ENCODE data around the gene CDS2.
"Not testable (repeated sequence)": the region's sequence is repeated elsewhere in the genome, so short reads cannot be mapped to it uniquely, and the experiment has no call there.

Gene CDS2

DNA sequence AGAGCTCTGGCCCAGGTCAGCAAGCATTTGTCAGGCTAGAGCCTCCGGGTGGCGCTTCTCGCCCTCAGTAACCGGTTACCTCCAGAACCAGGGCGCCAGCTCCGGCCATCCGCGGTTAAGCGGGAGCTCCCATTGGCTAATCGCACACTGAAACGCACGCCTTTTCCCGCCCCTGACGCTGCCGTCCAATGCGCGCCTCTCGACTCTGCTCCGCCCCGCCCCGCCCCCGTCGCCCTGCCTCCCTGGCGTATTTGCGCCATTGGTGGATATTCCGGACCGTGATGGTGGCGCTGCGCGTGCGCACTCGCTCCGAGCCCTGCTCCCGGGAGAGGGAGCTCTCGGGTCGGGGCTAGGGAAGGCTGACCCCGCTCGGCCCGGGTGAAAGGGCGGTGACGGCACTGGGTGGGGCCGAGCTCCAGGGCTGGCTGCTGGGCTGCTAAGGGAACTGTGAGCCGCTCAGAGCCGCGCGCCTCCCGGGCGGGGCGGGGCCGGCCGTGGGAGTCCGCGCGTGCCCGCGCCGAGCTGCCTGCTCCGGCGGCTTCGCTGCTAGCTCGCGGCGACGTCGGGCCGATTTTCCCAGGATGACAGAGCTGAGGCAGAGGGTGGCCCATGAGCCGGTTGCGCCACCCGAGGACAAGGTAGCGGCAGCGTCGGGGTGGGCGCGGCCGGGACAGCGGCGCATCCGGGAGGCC, at the start of gene CDS2:
TSS of gene CDS2 (plus strand) at position 497 of the 692 bp plus-strand sequence. CDS start at position 582, 85 bp downstream.
- ATAC-seq (replicated peaks) (peak; percentile 92 to 93), DNase-seq (peak; percentile 100)
- Mint-ChIP-seq H3K4me3 (peak within 1 kb of the TSS; percentile 91 to 99), H3K4me1 (peaks cover 22 to 35% of the 10 kb centered on the region in 2 donors), H3K9me3 (no peaks in the 10 kb centered on the region), H3K27me3 (no peaks in the 10 kb centered on the region), H3K27ac (peak within 1 kb of the TSS; percentile 97), H3K36me3 (peaks cover 5 to 13% of the 10 kb centered on the region in 2 donors)

DNA sequence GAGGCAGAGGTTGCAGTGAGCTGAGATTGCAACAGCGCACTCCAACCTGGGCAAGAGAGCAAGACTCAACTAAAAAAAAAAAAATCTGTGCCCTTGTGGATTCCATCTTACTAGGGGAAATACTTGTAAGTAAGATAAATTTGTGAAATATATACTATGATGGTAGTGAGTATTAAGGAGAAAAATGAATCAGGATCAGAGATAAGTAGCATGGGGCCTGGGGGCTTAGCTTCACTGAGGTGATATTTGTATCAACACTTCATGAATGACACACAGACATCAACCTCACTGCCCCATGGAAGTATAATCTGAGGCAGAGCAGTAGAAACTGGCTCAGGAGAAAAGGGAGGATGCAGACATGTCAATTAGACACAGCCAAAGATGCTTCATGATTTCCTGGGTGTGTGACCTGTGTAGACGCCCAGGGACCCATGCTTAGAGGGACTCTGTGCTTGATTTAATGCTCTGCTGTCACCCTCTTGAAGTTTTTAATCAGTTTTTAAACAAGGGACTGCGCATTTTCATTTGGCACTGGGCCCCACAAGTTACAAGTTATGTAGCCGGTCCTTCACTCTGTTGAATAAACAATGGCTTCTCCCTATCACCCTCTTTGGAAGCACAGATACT, 48.9 kb upstream of the CDS2 start:
- no peaks in the 10 kb centered on the region for H3K27me3 Mint-ChIP-seq
- H3K36me3 Mint-ChIP-seq: no peaks in the 10 kb centered on the region
- peaks cover 41 to 69% of the 10 kb centered on the region in 2 donors for H3K4me1 Mint-ChIP-seq
- peak overlapping the region; percentile 92 for H3K27ac Mint-ChIP-seq
- H3K4me3 Mint-ChIP-seq: peak overlapping the region; percentile 52 to 68
- H3K9me3 Mint-ChIP-seq: peaks cover 0 to 1% of the 10 kb centered on the region in 2 donors
- no peak for ATAC-seq (replicated peaks)
- DNase-seq: no peak

DNA sequence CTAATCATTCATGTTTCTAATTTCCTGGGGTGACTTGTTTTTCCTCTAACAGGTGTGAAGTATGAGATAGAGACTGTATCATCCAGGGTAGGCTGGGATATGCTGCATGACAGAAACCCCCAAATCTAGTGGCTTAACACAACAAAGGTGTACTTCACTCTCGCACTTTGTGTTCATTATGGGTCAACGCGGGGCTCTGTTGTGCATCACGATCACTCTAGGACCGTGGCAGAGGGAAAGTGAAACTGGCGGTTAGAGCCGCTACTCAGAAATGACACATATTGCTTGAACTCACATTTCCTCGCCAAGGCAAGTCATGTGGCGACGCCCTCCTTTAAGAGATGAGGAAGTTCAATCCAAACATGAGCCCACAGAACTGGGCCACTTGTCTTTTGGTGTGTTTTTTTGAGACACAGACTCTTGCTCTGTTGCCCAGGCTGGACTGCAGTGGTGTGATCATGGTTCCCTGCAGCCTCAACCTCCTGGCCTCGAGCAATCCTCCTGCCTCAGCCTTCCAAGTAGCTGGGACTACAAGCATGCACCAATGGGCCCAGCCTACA, 48.3 kb upstream of the CDS2 start:
- Mint-ChIP-seq H3K9me3 (peaks cover 0 to 1% of the 10 kb centered on the region in 2 donors), H3K27ac (peak overlapping the region; percentile 92), H3K36me3 (no peaks in the 10 kb centered on the region), H3K4me1 (peaks cover 39 to 63% of the 10 kb centered on the region in 2 donors), H3K4me3 (peak overlapping the region; percentile 52 to 68), H3K27me3 (no peaks in the 10 kb centered on the region)
- ATAC-seq (replicated peaks) (peak; percentile 92 to 95), DNase-seq (peak; percentile 80)

DNA sequence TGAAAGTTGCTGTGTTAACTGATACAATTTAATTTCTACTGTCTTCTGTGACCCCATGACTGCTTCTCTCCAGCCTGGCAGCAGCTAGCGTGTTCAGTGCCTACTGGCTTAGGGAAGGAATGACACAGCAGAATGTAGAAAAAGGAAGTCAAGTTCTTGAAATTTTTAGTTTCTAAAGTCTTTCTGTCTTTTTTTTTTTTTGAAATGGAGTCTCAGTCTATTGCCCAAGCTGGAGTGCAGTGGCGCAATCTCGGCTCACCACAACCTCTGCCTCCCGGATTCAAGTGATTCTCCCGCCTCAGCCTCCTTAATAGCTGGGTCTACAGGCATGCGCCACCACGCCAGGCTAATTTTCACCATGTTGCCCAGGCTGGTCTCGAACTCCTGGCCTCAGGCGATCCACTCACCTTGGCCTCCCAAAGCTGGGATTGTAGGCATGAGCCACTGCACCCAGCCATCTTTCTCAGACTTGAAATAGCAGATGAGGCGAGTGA, 46.4 kb upstream of the CDS2 start:
- Mint-ChIP-seq H3K27ac (peak overlapping the region; percentile 90), H3K36me3 (peaks cover 5 to 6% of the 10 kb centered on the region in 2 donors), H3K9me3 (no peaks in the 10 kb centered on the region), H3K27me3 (no peaks in the 10 kb centered on the region), H3K4me1 (peaks cover 31 to 58% of the 10 kb centered on the region in 2 donors), H3K4me3 (peak overlapping the region; percentile 49 to 57)
- DNase-seq (peak; percentile 43), ATAC-seq (replicated peaks) (peak; percentile 64 to 67)

DNA sequence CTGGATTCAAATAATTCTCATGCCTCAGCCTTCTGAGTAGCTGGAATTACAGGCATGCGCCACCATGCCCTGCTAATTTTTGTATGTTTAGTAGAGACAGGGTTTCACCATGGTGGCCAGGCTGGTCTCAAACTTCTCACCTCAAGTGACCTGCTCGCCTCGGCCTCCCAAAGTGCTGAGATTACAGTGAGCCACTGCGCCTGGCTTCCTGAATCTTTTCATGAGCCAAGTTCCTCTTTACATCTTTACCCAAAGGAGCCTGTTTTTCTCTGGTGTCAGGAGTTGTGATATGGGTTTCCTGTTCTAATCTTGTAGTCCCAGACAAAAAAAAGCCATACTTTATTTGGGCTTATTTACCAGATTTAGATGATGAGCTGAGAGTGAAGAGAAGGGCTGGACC, 41.4 kb upstream of the CDS2 start:
- ATAC-seq (replicated peaks) (no peak), DNase-seq (no peak)
- Mint-ChIP-seq H3K27ac (peak overlapping the region; percentile 56), H3K9me3 (no peaks in the 10 kb centered on the region), H3K27me3 (no peaks in the 10 kb centered on the region), H3K4me1 (peaks cover 21 to 46% of the 10 kb centered on the region in 2 donors), H3K36me3 (peaks cover 6 to 10% of the 10 kb centered on the region in 2 donors), H3K4me3 (no peak overlapping the region)

DNA sequence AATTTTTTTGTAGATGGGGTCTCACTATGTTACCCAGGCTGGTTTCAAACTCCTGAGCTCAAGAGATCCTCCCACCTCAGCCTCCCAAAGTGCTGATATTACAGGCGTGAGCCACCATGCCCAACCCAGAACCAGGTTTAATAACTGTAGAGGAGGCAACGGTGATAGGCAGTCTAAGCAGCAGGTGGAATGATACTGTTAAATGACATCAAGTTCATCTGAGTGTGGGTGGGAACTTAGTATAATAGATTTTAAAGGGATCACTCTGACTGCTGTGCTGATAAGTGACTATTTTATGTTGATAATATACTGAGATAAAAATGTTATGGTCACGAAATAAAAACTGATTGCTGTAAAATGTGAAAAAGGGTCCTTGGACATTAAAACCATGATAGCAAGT, 38.1 kb upstream of the CDS2 start:
- H3K4me1 Mint-ChIP-seq: peaks cover 20 to 44% of the 10 kb centered on the region in 2 donors
- no peak for ATAC-seq (replicated peaks)
- H3K9me3 Mint-ChIP-seq: no peaks in the 10 kb centered on the region
- no peak for DNase-seq
- peaks cover 11 to 27% of the 10 kb centered on the region in 2 donors for H3K36me3 Mint-ChIP-seq
- no peak overlapping the region for H3K27ac Mint-ChIP-seq
- H3K27me3 Mint-ChIP-seq: no peaks in the 10 kb centered on the region
- H3K4me3 Mint-ChIP-seq: no peak overlapping the region

DNA sequence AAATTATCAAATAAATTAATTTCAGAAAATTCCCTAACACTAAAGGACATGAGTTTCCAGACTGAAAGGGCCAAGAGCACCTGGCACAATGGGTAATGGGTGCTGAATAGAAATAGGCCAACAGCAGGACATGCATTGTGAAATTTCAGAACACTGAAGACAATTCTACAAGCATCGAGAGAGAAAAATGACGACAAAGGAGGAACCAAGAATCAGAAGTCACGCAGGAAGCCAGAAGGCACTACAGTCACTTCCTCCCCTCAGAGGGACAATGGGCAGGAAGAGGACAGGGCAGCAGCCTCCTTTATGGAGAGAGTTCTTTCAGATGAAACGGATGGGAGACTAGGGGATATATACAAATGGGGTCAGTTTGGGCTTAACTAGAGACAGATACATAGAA, 36.6 kb upstream of the CDS2 start:
- peak; percentile 11 for DNase-seq
- H3K4me1 Mint-ChIP-seq: peaks cover 22 to 40% of the 10 kb centered on the region in 2 donors
- no peaks in the 10 kb centered on the region for H3K9me3 Mint-ChIP-seq
- no peaks in the 10 kb centered on the region for H3K27me3 Mint-ChIP-seq
- H3K4me3 Mint-ChIP-seq: peak overlapping the region in 1 of 2 donors; percentile 22
- H3K27ac Mint-ChIP-seq: peak overlapping the region; percentile 70
- peaks cover 10 to 28% of the 10 kb centered on the region in 2 donors for H3K36me3 Mint-ChIP-seq
- ATAC-seq (replicated peaks): peak; percentile 94 to 96

DNA sequence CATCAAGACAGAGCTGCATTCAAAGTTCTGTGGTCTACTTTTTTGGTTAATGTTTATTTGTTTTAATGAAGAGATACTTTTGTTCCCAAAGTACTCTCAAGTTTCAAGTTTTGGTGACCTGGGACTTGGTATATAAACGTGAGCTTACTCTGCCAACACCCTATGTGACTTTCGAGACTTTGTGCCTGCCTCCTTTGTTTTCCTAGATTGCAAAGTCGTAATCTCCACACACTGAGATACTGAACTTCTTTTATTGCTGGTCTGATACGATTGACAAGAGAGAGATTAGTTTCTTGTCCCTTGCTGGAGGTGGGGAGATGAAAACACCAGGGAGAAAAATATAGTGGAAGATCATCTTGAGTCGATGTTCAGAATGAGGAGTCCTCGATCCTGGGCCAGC, 34.9 kb upstream of the CDS2 start:
- peaks cover 10 to 30% of the 10 kb centered on the region in 2 donors for H3K36me3 Mint-ChIP-seq
- H3K27ac Mint-ChIP-seq: no peak overlapping the region
- no peaks in the 10 kb centered on the region for H3K9me3 Mint-ChIP-seq
- H3K27me3 Mint-ChIP-seq: no peaks in the 10 kb centered on the region
- ATAC-seq (replicated peaks) (no peak), DNase-seq (no peak)
- peaks cover 19 to 32% of the 10 kb centered on the region in 2 donors for H3K4me1 Mint-ChIP-seq
- H3K4me3 Mint-ChIP-seq: no peak overlapping the region

DNA sequence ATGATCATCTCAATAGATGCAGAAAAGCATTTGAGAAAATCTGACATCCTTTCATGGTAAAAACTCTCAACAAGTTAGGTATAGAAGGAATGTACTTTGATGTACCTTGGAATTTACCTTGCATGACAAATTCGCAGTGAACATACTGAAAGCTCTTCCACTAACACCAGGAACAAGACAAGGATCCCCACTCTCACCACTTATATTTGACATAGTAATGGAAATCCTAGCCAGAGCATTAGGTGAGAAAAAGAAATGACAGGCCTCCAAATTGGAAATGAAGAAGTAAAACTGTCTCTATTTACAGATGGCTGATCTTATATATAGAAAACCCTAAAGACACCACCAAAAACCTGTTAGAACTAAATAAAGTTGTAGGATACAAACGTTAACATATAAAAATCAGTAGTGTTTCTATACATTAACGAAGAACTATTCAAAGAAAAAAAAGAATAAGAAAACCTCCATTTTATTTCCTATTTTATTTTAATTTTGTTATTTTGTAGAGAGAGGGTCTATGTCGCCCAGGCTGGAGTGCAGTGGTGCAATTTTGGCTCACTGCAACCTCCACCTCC, 34.0 kb upstream of the CDS2 start:
- H3K27me3 Mint-ChIP-seq: no peaks in the 10 kb centered on the region
- DNase-seq (no peak), ATAC-seq (replicated peaks) (peak in 1 of 2 donors; percentile 31)
- H3K36me3 Mint-ChIP-seq: peaks cover 10 to 30% of the 10 kb centered on the region in 2 donors
- H3K9me3 Mint-ChIP-seq: no peaks in the 10 kb centered on the region
- no peak overlapping the region for H3K4me3 Mint-ChIP-seq
- peak overlapping the region; percentile 4 for H3K27ac Mint-ChIP-seq
- H3K4me1 Mint-ChIP-seq: peaks cover 19 to 32% of the 10 kb centered on the region in 2 donors

DNA sequence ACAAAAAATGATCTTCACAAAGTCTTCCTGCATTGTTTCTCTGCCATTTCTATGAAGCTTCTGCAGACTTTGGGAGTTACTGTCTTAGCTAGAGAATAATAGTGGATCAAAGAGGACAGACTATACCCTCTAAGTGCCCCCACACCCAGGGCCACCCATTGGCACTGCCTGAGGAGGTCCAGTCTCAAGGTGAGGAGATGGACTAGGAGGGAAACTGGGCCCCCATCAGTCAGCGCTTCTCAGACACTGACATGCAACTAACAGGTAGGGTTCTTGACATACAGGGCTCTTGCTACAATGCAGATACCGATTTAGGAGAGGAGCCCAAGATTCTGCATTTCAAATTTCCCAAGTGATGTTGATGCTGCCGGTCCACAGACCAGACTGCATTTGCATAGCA, 31.4 kb upstream of the CDS2 start:
- no peak for ATAC-seq (replicated peaks)
- Mint-ChIP-seq H3K27me3 (no peaks in the 10 kb centered on the region), H3K9me3 (no peaks in the 10 kb centered on the region), H3K36me3 (peaks cover 16 to 40% of the 10 kb centered on the region in 2 donors), H3K4me3 (no peak overlapping the region), H3K4me1 (peaks cover 14 to 16% of the 10 kb centered on the region in 2 donors), H3K27ac (no peak overlapping the region)
- no peak for DNase-seq

DNA sequence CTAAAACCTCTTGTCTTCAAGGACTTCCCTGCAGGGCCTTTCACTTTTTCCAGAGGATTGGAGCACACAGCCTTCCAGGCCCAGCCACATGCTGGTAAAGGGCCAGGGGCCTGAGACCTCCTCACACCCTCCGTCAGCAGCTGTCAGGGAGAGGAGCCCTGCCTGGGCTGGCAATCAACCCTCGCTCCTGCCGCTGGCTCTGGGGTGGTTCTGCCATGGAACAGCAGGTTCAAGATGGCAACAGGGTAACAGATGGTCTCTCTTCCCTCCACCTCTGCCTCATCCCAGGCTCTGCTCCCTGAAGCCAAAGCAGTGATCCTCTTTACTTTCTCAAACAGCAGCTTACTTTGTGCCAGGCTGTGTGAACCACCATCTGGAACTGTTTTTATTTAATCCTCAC, 30.9 kb upstream of the CDS2 start:
- Mint-ChIP-seq H3K27ac (peak overlapping the region; percentile 75), H3K27me3 (no peaks in the 10 kb centered on the region)

DNA sequence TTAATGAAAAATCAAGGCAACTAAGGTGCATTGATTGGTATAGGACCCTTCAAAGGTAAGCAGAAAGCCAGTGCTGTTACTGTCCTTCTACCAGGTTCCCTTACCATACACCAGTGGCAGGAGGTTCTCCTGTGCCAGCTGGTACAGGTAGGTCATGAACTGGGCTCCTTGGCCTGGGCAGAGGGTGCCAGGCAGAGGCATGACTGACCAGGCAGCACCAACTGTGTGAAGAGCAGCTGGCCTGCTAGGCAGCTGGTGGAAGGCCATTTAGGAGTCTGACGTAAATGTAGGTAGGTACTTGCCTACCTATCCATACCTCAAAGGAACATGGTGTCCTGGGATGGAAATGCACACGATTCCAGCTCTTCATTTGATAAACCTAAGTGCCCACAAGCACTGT, 30.3 kb upstream of the CDS2 start:
- no peaks in the 10 kb centered on the region for H3K9me3 Mint-ChIP-seq
- no peak overlapping the region for H3K4me3 Mint-ChIP-seq
- DNase-seq (no peak), ATAC-seq (replicated peaks) (no peak)
- peaks cover 22 to 42% of the 10 kb centered on the region in 2 donors for H3K36me3 Mint-ChIP-seq
- peaks cover 15 to 24% of the 10 kb centered on the region in 2 donors for H3K4me1 Mint-ChIP-seq
- peak overlapping the region; percentile 75 for H3K27ac Mint-ChIP-seq
- H3K27me3 Mint-ChIP-seq: no peaks in the 10 kb centered on the region

More for the DNA sequence above, 30.9 kb upstream of the CDS2 start:
- Mint-ChIP-seq H3K9me3 (no peaks in the 10 kb centered on the region), H3K36me3 (peaks cover 19 to 38% of the 10 kb centered on the region in 2 donors), H3K4me1 (peaks cover 14 to 19% of the 10 kb centered on the region in 2 donors), H3K4me3 (no peak overlapping the region)
- DNase-seq (no peak), ATAC-seq (replicated peaks) (no peak)

DNA sequence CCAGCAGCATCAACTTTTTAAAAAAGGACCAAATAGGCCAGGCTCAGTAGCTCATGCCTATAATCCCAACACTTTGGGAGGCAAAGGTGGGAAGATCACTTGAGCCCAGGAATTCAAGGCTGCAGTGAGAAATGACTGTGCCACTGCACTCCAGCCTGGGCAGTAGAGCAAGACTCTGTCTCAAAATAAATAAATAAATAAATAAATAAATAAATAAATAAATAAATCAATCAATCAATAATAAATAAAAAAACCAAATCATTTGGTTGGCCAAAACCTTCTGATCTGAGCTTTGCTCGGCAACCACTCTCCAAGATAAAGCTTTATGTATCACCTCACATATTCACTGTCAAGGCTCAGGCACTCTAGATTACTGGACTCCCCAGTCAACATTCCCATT, 27.8 kb upstream of the CDS2 start:
- not testable (repeated sequence) for H3K27ac Mint-ChIP-seq; H3K9me3 Mint-ChIP-seq; H3K27me3 Mint-ChIP-seq; H3K4me3 Mint-ChIP-seq; ATAC-seq (replicated peaks); DNase-seq
- H3K36me3 Mint-ChIP-seq: peaks cover 32 to 45% of the 10 kb centered on the region in 2 donors
- peaks cover 7 to 17% of the 10 kb centered on the region in 2 donors for H3K4me1 Mint-ChIP-seq

DNA sequence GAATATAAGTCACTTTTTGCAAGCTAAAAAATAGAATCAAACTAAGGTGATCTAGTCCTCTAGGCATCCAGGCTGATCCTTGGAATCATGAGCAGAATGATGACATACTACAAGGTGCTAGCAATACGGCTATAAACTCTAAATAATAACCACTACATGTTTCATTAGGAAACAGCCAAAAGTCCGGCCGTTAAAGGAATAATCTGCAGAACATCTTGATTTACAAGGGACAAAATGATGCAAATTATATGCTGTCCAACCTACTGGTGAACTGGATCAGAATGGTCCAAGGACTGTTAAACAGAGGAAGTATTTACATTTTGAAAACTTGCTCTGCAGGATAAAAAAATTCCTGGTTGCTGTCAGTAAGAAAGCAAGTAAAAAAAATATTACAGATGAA, 26.9 kb upstream of the CDS2 start:
- Mint-ChIP-seq H3K4me1 (peaks cover 6 to 19% of the 10 kb centered on the region in 2 donors), H3K36me3 (peaks cover 36 to 50% of the 10 kb centered on the region in 2 donors)
- not testable (repeated sequence) for ATAC-seq (replicated peaks); H3K27ac Mint-ChIP-seq; DNase-seq; H3K27me3 Mint-ChIP-seq; H3K9me3 Mint-ChIP-seq; H3K4me3 Mint-ChIP-seq
